ENCODE data around the gene TMEM54. TPM values are rescaled to one million over a fixed set of nuclear protein-coding genes. Genes with fewer than 3 reads are reported as not detected.

TMEM54 gene, protein sequence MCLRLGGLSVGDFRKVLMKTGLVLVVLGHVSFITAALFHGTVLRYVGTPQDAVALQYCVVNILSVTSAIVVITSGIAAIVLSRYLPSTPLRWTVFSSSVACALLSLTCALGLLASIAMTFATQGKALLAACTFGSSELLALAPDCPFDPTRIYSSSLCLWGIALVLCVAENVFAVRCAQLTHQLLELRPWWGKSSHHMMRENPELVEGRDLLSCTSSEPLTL
- not detected for polyA plus RNA-seq

DNA sequence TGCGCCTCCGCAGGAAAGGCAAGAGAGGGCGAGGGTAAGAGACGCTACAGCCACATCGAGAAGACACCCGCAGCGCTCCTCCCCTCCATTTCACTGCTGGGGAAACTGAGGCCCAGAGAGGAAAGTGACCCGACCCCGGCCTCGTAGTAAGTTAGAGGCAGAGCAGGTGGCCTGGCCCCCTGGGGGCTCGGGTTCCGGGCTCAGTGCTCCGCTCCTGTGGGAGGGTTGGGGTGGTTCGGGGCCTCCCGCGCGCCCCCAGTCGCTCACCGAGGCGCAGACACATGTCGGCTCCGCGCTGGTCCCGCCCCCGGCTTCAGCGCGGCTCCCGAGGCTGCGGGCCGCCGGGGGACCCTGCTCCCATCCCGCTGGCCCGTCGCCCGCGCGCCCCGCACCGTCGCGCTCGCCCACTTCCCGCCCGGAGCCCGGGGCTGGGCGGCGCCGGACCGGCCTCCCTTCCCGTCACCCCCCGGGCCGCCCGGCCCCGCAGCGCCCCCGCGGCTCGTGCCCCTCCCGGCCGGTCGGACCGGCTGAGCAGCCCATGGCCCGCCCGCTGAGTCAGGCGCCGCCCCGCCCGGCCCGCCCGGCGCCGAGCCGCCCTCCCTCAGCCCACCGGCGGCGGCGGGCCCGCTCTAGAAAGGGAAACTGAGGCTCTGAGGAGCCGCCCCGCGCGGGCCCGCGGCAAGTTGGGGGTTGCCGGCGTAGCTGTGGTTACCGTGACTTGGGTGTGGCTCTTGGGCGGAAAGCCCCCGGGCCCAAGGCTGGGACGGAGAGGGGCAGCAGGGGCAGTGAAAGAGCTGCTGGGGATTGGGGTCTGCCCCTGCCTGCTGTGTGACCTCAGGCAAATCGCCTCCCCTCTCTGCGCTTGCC, at the start of gene TMEM54:
Gene TMEM54, minus strand, starts transcription at position 434 of the 867 bp plus-strand sequence. Its CDS starts 151 bp downstream, at position 283.
- peaks cover 0 to 7% (median 4%) of the 10 kb centered on the region in 3 donors for H3K4me1 Mint-ChIP-seq
- peaks cover 15% of the 10 kb centered on the region for H3K27me3 Mint-ChIP-seq
- peaks cover 2% of the 10 kb centered on the region for H3K36me3 Mint-ChIP-seq
- peak within 1 kb of the TSS in 1 of 3 donors; percentile 78 for H3K27ac Mint-ChIP-seq
- peaks cover 0 to 2% (median 0%) of the 10 kb centered on the region in 3 donors for H3K9me3 Mint-ChIP-seq
- peak within 1 kb of the TSS; percentile 73 to 89 (median 78) for H3K4me3 Mint-ChIP-seq

DNA sequence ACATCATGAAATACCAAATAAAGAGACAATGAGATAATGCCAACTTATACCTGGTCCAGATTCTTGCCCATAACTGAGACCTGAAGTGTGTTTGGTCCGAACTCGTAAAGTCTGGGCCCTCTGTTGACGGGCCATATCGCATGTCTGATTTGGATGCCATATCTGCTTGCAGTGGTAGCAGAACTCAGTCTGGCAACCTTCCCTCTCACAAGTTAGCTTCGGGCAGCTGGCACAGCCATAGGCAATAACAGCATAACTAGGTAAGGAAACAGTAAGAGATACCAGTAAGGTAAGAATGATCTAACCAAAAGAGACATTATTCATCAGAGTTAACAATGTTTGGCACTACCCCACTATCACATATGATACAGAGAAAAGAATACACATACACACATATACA, 48.3 kb upstream of the TMEM54 start:
- Mint-ChIP-seq H3K36me3 (no peaks in the 10 kb centered on the region), H3K9me3 (no peaks in the 10 kb centered on the region), H3K4me3 (no peak overlapping the region), H3K4me1 (peaks cover 20 to 33% (median 26%) of the 10 kb centered on the region in 3 donors), H3K27me3 (no peaks in the 10 kb centered on the region), H3K27ac (no peak overlapping the region)

DNA sequence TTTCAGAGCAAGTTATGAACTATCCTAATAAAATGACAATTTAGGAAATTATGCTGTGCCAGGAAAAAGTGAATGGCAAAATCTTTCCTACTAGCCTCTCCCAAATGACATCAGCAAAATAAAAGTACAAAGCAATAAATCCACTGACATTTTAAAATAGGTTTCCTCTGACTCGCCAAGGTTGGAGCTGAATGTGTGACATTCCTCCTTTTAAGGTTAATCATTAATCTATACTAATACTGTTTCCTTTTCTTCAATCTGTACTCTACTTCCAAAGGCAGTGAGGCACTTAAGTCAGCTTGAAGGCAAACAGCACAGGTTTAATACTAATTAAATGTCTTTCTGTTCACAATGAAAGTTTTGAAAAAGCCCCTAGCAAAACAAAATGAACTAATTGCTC, 47.7 kb upstream of the TMEM54 start:
- Mint-ChIP-seq H3K27me3 (no peaks in the 10 kb centered on the region), H3K4me3 (no peak overlapping the region), H3K36me3 (no peaks in the 10 kb centered on the region), H3K4me1 (peaks cover 20 to 33% (median 25%) of the 10 kb centered on the region in 3 donors), H3K9me3 (no peaks in the 10 kb centered on the region), H3K27ac (no peak overlapping the region)

DNA sequence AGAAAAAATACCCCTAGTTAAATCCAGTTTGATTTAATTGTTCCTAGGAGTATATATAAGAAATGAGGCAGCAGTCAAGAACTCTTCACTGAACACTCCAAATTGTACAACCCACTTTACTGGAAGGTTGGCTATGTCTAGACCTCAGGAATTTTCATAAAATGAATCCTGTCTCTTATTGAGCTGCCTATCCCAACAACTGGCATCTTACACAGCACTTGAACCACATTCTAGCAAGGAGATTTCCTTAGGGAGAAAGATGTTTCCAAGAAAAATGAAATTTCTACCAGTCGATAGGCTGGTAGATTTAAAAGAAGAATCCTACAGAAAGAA, 47.2 kb upstream of the TMEM54 start:
- Mint-ChIP-seq H3K9me3 (no peaks in the 10 kb centered on the region), H3K27ac (no peak overlapping the region)

DNA sequence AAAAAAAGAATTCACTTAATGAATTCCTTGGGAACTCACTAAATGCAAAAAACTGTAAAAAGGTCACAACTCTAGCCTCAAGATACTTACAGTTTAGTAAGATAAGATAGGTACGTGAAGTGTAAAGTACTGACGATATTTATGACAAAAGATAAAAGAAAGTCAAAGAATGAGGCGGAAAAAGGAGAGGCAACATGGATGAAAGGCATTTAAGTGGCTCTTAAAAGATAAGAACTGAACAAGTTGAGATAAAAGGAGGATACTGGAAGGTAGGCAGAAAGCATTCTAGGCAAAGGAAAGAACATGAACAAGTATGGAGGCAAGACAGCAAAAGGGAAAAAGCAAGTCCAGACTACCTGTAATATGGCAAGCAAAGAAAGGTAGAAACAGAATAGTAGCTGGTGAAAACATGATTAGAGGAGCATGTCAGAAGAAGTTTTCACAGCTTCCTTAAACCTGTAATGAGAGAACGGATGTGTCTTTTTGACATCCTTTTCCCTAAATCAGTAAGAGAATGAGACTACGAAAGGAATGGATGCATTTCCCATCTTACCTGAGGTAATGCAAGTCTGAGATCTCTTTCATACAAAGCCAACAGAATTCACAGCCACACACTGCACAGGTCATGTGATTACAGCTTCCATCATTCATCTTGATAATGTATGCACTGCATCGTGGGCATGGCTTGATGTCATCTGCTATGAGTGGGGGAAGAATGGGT, 46.6 kb upstream of the TMEM54 start:
- Mint-ChIP-seq H3K27ac (no peak overlapping the region), H3K9me3 (no peaks in the 10 kb centered on the region), H3K4me3 (peak overlapping the region in 1 of 4 donors; percentile 37), H3K36me3 (peaks cover 1% of the 10 kb centered on the region), H3K4me1 (peaks cover 12 to 24% (median 18%) of the 10 kb centered on the region in 3 donors), H3K27me3 (no peaks in the 10 kb centered on the region)

More for the DNA sequence above, 47.2 kb upstream of the TMEM54 start:
- H3K27me3 Mint-ChIP-seq: no peaks in the 10 kb centered on the region
- peaks cover 1% of the 10 kb centered on the region for H3K36me3 Mint-ChIP-seq
- no peak overlapping the region for H3K4me3 Mint-ChIP-seq
- peaks cover 17 to 28% (median 22%) of the 10 kb centered on the region in 3 donors for H3K4me1 Mint-ChIP-seq

DNA sequence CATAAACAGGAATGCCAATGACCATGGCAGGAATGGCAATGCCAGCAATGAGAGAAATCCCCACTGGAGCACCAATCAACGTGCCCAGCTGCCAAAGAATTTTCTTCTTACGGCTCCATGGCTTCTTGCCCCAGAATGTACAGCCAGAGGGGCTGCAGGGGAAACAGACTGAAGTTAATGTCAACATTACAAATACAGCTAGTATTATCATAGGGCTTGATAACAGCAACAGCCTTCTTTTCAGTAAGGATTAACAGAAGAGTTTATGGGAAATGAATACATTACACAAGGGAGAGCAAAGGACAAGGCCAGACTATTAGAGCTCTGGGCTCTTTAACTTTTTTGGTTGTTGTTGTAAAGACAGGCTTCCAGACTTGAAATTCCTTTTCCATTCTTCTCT, 45.2 kb upstream of the TMEM54 start:
- H3K9me3 Mint-ChIP-seq: no peaks in the 10 kb centered on the region
- peak overlapping the region in 1 of 3 donors; percentile 16 for H3K27ac Mint-ChIP-seq
- peak overlapping the region in 1 of 4 donors; percentile 14 for H3K4me3 Mint-ChIP-seq
- H3K36me3 Mint-ChIP-seq: peaks cover 1% of the 10 kb centered on the region
- H3K27me3 Mint-ChIP-seq: no peaks in the 10 kb centered on the region
- peaks cover 11 to 21% (median 16%) of the 10 kb centered on the region in 3 donors for H3K4me1 Mint-ChIP-seq

DNA sequence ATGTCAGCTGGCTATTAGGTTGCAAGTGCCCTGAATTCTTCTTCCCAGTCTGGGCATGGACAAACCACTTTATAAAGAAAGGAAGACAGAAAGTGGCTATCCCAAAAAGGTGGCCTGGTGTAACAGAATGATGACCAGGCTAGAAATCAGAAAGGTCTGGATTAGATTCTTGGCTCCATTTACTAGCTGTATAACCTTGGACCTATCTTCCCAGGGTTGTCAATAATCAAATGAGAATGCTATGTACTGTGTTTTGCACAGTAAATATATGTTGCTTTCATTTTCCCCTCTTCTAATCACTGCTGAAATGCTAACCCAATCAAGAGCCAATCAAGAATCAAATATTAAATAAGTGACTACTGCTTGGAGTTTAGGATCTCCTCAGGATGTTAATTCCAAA, 43.0 kb upstream of the TMEM54 start:
- Mint-ChIP-seq H3K4me3 (no peak overlapping the region), H3K4me1 (peaks cover 8 to 12% (median 9%) of the 10 kb centered on the region in 3 donors), H3K9me3 (no peaks in the 10 kb centered on the region), H3K27me3 (no peaks in the 10 kb centered on the region), H3K36me3 (peaks cover 1% of the 10 kb centered on the region), H3K27ac (no peak overlapping the region)

DNA sequence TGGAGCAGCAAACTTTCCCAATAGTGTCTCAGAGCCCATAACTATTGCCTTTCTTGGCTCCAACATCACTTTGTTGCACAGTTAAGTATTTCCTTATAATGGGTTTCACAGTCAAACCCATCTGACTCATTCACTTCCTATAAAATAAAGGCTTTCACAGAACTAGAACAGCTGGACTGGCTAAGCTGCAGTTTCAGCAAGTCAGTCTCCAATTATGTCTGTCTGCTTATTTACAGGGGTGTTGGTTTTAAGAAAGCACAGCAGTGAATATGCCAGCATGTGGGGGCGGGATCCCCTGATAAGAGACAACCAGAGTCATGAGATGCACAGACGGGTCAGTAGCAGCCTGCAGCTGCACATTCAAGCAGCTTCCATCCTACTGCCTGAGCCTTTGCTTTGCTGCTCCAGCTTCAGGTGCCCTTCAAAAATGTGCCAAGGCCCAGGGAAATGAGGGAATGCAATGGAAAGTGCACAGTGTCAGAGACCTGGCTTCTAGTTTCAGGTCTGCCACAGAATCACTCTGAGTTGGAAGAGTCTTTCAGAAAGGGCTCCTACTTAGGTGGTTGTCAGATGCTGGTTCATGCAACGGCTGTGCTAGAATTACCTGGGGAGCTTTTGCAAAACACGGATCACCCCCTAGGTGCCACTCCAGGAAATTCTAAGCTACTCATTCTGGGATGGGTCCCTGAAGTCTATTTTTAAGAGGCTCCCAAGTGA, 38.6 kb upstream of the TMEM54 start:
- Mint-ChIP-seq H3K4me3 (no peak overlapping the region), H3K36me3 (peaks cover 4% of the 10 kb centered on the region), H3K27me3 (no peaks in the 10 kb centered on the region), H3K9me3 (no peaks in the 10 kb centered on the region), H3K27ac (no peak overlapping the region), H3K4me1 (no peaks in the 10 kb centered on the region)

DNA sequence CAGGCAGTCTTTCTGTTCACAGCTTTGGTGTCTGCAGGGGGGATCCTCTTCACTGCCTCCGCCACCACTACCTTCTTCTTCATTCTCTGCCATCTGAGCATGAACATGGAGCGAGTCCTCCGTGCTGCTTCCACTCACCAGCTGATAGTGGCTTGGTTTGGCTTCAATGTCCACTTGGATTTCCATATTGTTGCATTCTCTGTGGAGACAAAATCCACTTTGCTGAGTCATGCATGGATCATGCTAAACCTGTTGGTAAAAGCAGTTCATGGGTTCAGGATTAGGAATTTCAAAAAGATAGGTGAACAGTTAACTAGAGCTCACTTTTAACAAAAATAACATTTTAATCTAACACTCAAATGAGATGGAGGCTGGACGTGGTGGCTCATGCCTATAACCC, 35.9 kb upstream of the TMEM54 start:
- Mint-ChIP-seq H3K36me3 (peaks cover 2% of the 10 kb centered on the region), H3K27ac (no peak overlapping the region), H3K9me3 (no peaks in the 10 kb centered on the region), H3K4me3 (no peak overlapping the region), H3K27me3 (no peaks in the 10 kb centered on the region), H3K4me1 (peaks cover 0 to 2% (median 0%) of the 10 kb centered on the region in 3 donors)

DNA sequence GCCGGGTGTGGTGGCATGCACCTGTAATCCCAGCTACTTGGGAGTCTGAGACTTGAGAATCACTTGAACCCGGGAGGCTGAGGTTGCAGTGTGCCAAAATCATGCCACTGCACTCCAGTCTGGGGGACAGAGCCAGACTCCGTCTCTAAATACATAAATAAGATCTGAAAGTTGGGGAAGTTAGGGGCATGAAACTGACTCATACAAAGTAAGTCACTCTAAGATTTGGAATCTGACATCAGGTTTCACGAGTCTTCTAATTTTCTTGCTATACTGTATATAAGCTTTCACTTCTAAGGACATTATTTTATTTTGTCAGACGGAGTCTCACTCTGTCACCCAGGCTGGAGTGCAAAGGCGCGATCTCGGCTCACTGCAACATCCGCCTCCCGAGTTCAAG, 33.3 kb upstream of the TMEM54 start:
- Mint-ChIP-seq H3K27ac (no peak overlapping the region), H3K4me3 (no peak overlapping the region), H3K27me3 (no peaks in the 10 kb centered on the region)

DNA sequence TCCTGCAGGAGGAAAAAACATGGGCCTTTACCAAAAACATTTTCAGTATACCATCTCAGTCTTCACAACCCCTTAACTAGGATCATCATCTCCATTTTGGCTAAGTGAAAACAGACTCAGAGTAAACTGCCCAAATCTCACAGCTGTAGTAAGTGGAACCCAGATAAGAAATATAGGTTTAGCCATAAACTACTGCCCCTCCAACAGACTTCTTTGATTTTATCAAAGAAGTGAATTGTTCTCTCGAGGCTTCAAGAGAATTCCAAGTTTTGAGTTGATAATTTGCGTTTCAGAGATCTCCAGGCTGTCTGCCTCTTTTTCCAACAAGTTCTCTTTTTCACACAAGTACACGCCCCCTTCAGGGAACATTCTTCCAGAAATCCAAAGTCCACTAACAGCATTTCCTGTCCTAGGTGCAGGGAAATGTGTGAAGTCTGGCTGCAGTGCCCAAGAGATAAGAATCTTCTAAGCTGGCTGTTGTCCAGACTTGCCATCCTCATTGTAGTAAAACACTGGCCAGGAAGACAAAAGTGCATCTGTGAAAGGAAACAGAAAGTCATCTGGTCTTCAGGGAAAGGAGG, 32.6 kb upstream of the TMEM54 start:
- H3K27me3 Mint-ChIP-seq: no peaks in the 10 kb centered on the region
- H3K27ac Mint-ChIP-seq: peak overlapping the region in 2 of 3 donors; percentile 31 to 71
- H3K4me3 Mint-ChIP-seq: no peak overlapping the region
- no peaks in the 10 kb centered on the region for H3K9me3 Mint-ChIP-seq
- H3K4me1 Mint-ChIP-seq: peaks cover 0 to 2% (median 0%) of the 10 kb centered on the region in 3 donors
- H3K36me3 Mint-ChIP-seq: peaks cover 2% of the 10 kb centered on the region

More for the DNA sequence above, 33.3 kb upstream of the TMEM54 start:
- H3K36me3 Mint-ChIP-seq: peaks cover 2% of the 10 kb centered on the region
- H3K4me1 Mint-ChIP-seq: peaks cover 0 to 2% (median 0%) of the 10 kb centered on the region in 3 donors
- no peaks in the 10 kb centered on the region for H3K9me3 Mint-ChIP-seq

DNA sequence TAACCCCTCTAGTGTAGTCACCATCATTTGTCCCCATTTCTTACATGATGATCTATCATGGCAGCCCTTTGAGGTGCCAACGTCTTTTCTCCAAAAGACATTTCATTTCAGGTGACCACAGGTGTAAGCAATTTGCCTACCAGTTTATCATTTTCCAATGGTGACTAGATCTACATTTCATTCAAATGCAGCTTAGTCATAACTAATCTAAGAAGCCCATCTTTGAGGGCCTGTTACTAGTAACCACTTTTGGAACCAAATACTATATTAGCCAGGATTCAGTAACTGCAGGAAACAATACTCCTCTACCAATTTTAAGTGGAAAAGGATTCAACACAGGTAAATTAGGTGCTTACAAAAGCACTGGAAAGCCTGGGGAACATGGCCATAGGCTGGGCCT, 30.6 kb upstream of the TMEM54 start:
- Mint-ChIP-seq H3K4me3 (no peak overlapping the region), H3K36me3 (no peaks in the 10 kb centered on the region), H3K27ac (no peak overlapping the region), H3K4me1 (peaks cover 0 to 2% (median 0%) of the 10 kb centered on the region in 3 donors), H3K9me3 (peaks cover 0 to 1% (median 0%) of the 10 kb centered on the region in 3 donors), H3K27me3 (peaks cover 3% of the 10 kb centered on the region)

DNA sequence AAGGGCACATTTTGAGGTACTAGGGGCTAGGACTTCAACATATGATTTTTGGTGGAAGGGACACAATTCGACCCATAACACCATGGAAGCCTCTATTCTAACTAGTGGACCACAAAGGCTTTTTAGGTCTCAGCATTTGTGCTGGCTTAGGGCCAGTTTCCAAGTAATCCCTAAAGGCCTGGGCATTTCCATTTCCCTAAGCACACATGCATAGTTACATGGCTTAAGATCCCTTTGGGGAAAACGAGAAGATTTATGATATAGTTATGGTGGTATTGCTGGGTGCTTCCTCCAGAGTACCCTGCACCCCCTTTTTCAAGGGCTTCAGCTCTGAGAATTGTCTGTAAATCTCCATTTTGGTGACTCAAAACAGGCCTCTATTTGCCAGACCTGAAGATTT, 28.2 kb upstream of the TMEM54 start:
- Mint-ChIP-seq H3K9me3 (peaks cover 0 to 1% (median 0%) of the 10 kb centered on the region in 3 donors), H3K4me1 (peaks cover 8 to 10% (median 9%) of the 10 kb centered on the region in 3 donors), H3K27me3 (peaks cover 20% of the 10 kb centered on the region), H3K36me3 (no peaks in the 10 kb centered on the region), H3K27ac (no peak overlapping the region), H3K4me3 (no peak overlapping the region)

DNA sequence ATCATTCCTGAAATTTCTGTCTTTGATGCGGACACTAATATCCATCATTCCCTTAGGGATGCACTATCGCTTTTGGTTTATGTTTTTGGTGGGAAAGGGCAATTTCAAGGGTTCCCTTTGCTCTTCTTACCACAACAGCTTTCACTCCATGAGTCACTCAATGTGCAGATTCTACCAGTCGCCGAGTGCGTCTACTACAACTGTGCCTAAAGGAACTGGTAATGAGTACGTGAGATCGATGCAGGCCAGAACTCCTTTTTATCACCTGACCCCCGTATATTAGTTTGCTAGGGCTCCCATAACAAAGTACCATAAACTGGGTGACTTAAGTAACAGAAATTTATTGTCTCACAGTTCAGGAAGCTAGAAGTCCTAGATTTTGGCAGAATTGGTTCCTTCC, 27.5 kb upstream of the TMEM54 start:
- Mint-ChIP-seq H3K4me1 (peaks cover 10 to 11% (median 10%) of the 10 kb centered on the region in 3 donors), H3K9me3 (peaks cover 0 to 1% (median 0%) of the 10 kb centered on the region in 3 donors), H3K4me3 (peak overlapping the region in 1 of 4 donors; percentile 41), H3K27ac (no peak overlapping the region), H3K36me3 (no peaks in the 10 kb centered on the region), H3K27me3 (peaks cover 26% of the 10 kb centered on the region)

Data from IgD-negative memory B cell (primary cell).